NT2/D1 (cell line): Measurements from ENCODE around the gene CTNNA3.

Source experiments
- YY1 ChIP-seq: IDR thresholded peaks from 2 replicates; pipeline ENCODE4 v1.6.1; 2011; ENCODE audit not compliant: insufficient read length, insufficient read depth
- ZNF274 ChIP-seq: IDR thresholded peaks from 2 replicates; pipeline ENCODE4 v1.6.1; 2011; ENCODE audit warnings: mild to moderate bottlenecking, low read depth, low read length

- TF ChIP-seq ZNF274 (no peak), YY1 (no peak)
Observed at GRCh38 chr10:66026321-66026720, 1669.7 kb downstream of the CTNNA3 start.
